Liver (tissue), 9 donors: Measurements from ENCODE around the gene TNS3. TPM values are rescaled to one million over a fixed set of nuclear protein-coding genes. Genes with fewer than 3 reads are reported as not detected.
A peak's percentile ranks its signal among the peaks of the same experiment; 100 is the strongest.

Source experiments
- DNase-seq: peaks from one replicate; pipeline ENCODE4 v3.0.0-alpha.2; 2017; ENCODE audit warnings: low spot score
- H3K27ac ChIP-seq, 2 donors: one replicate each; pipeline ENCODE4 v1.7.0; 2013; ENCODE audit warnings: inconsistent platforms in 2 of 2, low read length in 2 of 2, control low read depth in 1 of 2, low read depth in 1 of 2, mild to moderate bottlenecking in 1 of 2
- H3K27me3 ChIP-seq, 4 donors: one replicate each; pipeline versions ENCODE4 v1.6.1 to v1.7.0; 2013; ENCODE audit warnings: low read length in 3 of 4, inconsistent platforms in 1 of 4, mild to moderate bottlenecking in 1 of 4, moderate library complexity in 1 of 4; ENCODE audit not compliant: control insufficient read depth in 4 of 4, insufficient read depth in 4 of 4
- H3K36me3 ChIP-seq, 4 donors: one replicate each; pipeline versions ENCODE4 v1.6.1 to v1.7.0; 2013; ENCODE audit warnings: low read length in 3 of 4, mild to moderate bottlenecking in 3 of 4, low read depth in 1 of 4, moderate library complexity in 1 of 4; ENCODE audit not compliant: control insufficient read depth in 4 of 4, insufficient read depth in 3 of 4
- H3K4me1 ChIP-seq, 4 donors: one replicate each; pipeline versions ENCODE4 v1.6.1 to v1.7.0; 2013; ENCODE audit warnings: low read length in 3 of 4, mild to moderate bottlenecking in 3 of 4, moderate library complexity in 1 of 4; ENCODE audit not compliant: control insufficient read depth in 4 of 4, insufficient read depth in 4 of 4
- H3K4me3 ChIP-seq, 3 donors: one replicate each; pipeline versions ENCODE4 v1.6.1 to v1.7.0; 2013; ENCODE audit warnings: low read length in 3 of 3, control low read depth in 1 of 3, low read depth in 1 of 3, mild to moderate bottlenecking in 1 of 3
- H3K9ac ChIP-seq, 2 donors: one replicate each; pipeline ENCODE4 v1.7.0; 2013; ENCODE audit warnings: low read length in 2 of 2, mild to moderate bottlenecking in 2 of 2, moderate library complexity in 2 of 2, control low read depth in 1 of 2, low read depth in 1 of 2
- H3K9me3 ChIP-seq, 4 donors: one replicate each; pipeline versions ENCODE4 v1.6.1 to v1.7.0; 2013; ENCODE audit warnings: low read length in 3 of 4; ENCODE audit not compliant: control insufficient read depth in 4 of 4
- EGR1 ChIP-seq, 2 donors: IDR thresholded peaks; 2 replicates each; pipeline ENCODE4 v1.6.1; 2016 to 2018; ENCODE audit warnings: antibody characterized with exemption in 2 of 2, low read depth in 2 of 2
- FOXA1 ChIP-seq: IDR thresholded peaks from 2 replicates; pipeline ENCODE4 v1.6.1; 2016; ENCODE audit warnings: antibody characterized with exemption
- FOXA2 ChIP-seq: IDR thresholded peaks from 2 replicates; pipeline ENCODE4 v1.6.1; 2016; ENCODE audit warnings: antibody characterized with exemption
- GABPA ChIP-seq, 2 donors: IDR thresholded peaks in 1 of 2; conservative IDR thresholded peaks in 1 of 2; 2 replicates each; pipeline ENCODE4 v1.6.1; 2016; ENCODE audit warnings: antibody characterized with exemption in 2 of 2, mild to moderate bottlenecking in 1 of 2, moderate library complexity in 1 of 2
- HNF4A ChIP-seq, 2 donors: conservative IDR thresholded peaks; 2 replicates each; pipeline ENCODE4 v1.6.1; 2016; ENCODE audit warnings: antibody characterized with exemption in 2 of 2, mild to moderate bottlenecking in 2 of 2
- HNF4G ChIP-seq: IDR thresholded peaks from 2 replicates; pipeline ENCODE4 v1.6.1; 2016; ENCODE audit warnings: antibody characterized with exemption
- JUND ChIP-seq, 2 donors: IDR thresholded peaks; 2 replicates each; pipeline ENCODE4 v1.6.1; 2016; ENCODE audit warnings: antibody characterized with exemption in 2 of 2
- RAD21 ChIP-seq, 2 donors: IDR thresholded peaks; 2 replicates each; pipeline ENCODE4 v1.6.1; 2016; ENCODE audit warnings: antibody characterized with exemption in 2 of 2, mild to moderate bottlenecking in 2 of 2
- RXRA ChIP-seq, 2 donors: IDR thresholded peaks; 2 replicates each; pipeline ENCODE4 v1.6.1; 2017 to 2018; ENCODE audit warnings: antibody characterized with exemption in 2 of 2, mild to moderate bottlenecking in 1 of 2
- SP1 ChIP-seq: IDR thresholded peaks from 2 replicates; pipeline ENCODE4 v1.6.1; 2018; ENCODE audit warnings: antibody characterized with exemption, mild to moderate bottlenecking
- TAF1 ChIP-seq: conservative IDR thresholded peaks from 2 replicates; pipeline ENCODE4 v1.6.1; 2016; ENCODE audit warnings: antibody characterized with exemption, mild to moderate bottlenecking
- YY1 ChIP-seq: IDR thresholded peaks from 2 replicates; pipeline ENCODE4 v1.6.1; 2016; ENCODE audit warnings: antibody characterized with exemption, mild to moderate bottlenecking
- WGBS: extraction: QIAGEN DNeasy Blood & Tissue Kit; methylation state at CpG from one replicate; pipeline ENCODE4 v1.1.7; 2013; 5-methylcytosine and 5-hydroxymethylcytosine counted together
- polyA plus RNA-seq, 2 donors: library from polyadenylated mRNA; stranded (reverse) in 1 of 2; unstranded in 1 of 2; fragments of 200-250 nt in 1 of 2; fragments of >200 nt in 1 of 2; fragmentation: Nextera tagmentation in 1 of 2; extraction: Ambion mirVana in 1 of 2; gene quantifications; one replicate each; pipeline versions ENCODE4 v1.2.1 to v1.2.3, GENCODE V29; 2013 to 2015
- total RNA-seq, 2 donors: library from RNA; depleted of rRNA; stranded (reverse); fragments of >200 nt; gene quantifications; one replicate each; pipeline ENCODE4 v1.2.3, GENCODE V29; 2014
- TF ChIP-seq, protein P1 (sequence below): IDR thresholded peaks from 2 replicates; pipeline ENCODE4 v1.6.1; 2016; ENCODE audit warnings: antibody characterized with exemption, mild to moderate bottlenecking
- TF ChIP-seq, protein P2 (sequence below): IDR thresholded peaks from 2 replicates; pipeline ENCODE4 v1.6.1; 2016; ENCODE audit warnings: antibody characterized with exemption
- TF ChIP-seq, protein P3 (sequence below): IDR thresholded peaks from 2 replicates; pipeline ENCODE4 v1.6.1; 2016; ENCODE audit warnings: antibody characterized with exemption
- TF ChIP-seq, protein P4 (sequence below): fragments of 150-350 bp; IDR thresholded peaks from 2 replicates; pipeline ENCODE4 v1.5.1; 2017; ENCODE audit warnings: improper control_type of control experiment, low read depth, low read length; ENCODE audit not compliant: missing input control
- TF ChIP-seq, protein P5 (sequence below): IDR thresholded peaks from 2 replicates; pipeline ENCODE4 v1.6.1; 2016; ENCODE audit warnings: antibody characterized with exemption
- donor health status: healthy.
- donor health status: healthy.
- donor health status: healthy.
- donor health status: healthy.
- donor health status: healthy.

Gene TNS3
- total and polyA plus RNA-seq, 4 donors: 16.8 to 100 (median 29.5) TPM

DNA sequence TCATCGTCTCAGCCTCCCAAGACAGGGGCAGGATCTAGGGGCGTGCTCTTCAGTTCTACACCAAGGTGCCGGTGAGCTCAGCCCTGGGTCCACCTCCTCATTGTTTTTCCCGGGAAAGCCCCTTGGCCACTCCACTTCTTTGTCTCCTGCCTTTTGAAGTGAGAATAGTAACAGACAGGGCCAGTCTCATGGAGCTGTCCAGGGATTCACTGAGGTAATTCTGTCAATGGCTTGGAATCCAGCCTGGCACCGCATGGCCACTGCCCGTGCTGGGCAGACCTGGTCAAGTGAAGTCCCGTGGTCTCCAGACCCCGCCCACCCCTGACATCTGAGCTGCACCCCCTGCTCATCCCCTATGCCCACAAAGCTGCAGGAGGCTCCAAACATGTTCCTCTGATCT, 138.9 kb downstream of the TNS3 start:
- Histone ChIP-seq H3K27ac (peak overlapping the region in 1 of 2 donors; percentile 44), H3K4me1 (peaks cover 7 to 64% (median 53%) of the 10 kb centered on the region in 4 donors), H3K4me3 (no peak overlapping the region)

DNA sequence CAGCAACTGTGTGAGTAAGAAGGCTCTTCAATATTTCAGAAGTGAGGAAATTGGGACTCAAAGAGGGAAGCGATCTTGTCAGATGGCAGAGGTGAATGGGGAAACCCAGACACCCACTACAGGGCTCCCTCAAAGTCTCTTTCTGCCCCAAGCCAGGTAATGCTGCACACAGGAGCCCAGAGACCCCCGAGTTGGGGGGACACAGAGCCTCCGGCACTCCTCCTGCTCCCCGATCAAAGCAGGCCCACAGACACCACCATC, 139.4 kb downstream of the TNS3 start:
- no peak for DNase-seq
- H3K4me1 ChIP-seq: peaks cover 7 to 60% (median 48%) of the 10 kb centered on the region in 4 donors
- 89% methylated on average over 4 of the region's 4 CpGs for WGBS

More for the DNA sequence above, 138.9 kb downstream of the TNS3 start:
- H3K9ac ChIP-seq: no peak overlapping the region
- TF ChIP-seq, protein P1, sequence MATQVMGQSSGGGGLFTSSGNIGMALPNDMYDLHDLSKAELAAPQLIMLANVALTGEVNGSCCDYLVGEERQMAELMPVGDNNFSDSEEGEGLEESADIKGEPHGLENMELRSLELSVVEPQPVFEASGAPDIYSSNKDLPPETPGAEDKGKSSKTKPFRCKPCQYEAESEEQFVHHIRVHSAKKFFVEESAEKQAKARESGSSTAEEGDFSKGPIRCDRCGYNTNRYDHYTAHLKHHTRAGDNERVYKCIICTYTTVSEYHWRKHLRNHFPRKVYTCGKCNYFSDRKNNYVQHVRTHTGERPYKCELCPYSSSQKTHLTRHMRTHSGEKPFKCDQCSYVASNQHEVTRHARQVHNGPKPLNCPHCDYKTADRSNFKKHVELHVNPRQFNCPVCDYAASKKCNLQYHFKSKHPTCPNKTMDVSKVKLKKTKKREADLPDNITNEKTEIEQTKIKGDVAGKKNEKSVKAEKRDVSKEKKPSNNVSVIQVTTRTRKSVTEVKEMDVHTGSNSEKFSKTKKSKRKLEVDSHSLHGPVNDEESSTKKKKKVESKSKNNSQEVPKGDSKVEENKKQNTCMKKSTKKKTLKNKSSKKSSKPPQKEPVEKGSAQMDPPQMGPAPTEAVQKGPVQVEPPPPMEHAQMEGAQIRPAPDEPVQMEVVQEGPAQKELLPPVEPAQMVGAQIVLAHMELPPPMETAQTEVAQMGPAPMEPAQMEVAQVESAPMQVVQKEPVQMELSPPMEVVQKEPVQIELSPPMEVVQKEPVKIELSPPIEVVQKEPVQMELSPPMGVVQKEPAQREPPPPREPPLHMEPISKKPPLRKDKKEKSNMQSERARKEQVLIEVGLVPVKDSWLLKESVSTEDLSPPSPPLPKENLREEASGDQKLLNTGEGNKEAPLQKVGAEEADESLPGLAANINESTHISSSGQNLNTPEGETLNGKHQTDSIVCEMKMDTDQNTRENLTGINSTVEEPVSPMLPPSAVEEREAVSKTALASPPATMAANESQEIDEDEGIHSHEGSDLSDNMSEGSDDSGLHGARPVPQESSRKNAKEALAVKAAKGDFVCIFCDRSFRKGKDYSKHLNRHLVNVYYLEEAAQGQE: no peak
- TF ChIP-seq RXRA (IDR thresholded peaks at IDR 0.05) (no peak), FOXA1 (no peak), GABPA (IDR thresholded peaks at IDR 0.05 in 1 of 2, conservative IDR thresholded peaks at IDR 0.05 in 1 of 2) (no peak), EGR1 (IDR thresholded peaks at IDR 0.05; ENCODE audit: low read depth in 2 of 2) (no peak), YY1 (no peak), JUND (IDR thresholded peaks at IDR 0.05) (no peak), SP1 (no peak), RAD21 (IDR thresholded peaks at IDR 0.05) (no peak)
- TF ChIP-seq, protein P2, sequence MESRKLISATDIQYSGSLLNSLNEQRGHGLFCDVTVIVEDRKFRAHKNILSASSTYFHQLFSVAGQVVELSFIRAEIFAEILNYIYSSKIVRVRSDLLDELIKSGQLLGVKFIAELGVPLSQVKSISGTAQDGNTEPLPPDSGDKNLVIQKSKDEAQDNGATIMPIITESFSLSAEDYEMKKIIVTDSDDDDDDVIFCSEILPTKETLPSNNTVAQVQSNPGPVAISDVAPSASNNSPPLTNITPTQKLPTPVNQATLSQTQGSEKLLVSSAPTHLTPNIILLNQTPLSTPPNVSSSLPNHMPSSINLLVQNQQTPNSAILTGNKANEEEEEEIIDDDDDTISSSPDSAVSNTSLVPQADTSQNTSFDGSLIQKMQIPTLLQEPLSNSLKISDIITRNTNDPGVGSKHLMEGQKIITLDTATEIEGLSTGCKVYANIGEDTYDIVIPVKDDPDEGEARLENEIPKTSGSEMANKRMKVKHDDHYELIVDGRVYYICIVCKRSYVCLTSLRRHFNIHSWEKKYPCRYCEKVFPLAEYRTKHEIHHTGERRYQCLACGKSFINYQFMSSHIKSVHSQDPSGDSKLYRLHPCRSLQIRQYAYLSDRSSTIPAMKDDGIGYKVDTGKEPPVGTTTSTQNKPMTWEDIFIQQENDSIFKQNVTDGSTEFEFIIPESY: no peak
- TF ChIP-seq, protein P3, sequence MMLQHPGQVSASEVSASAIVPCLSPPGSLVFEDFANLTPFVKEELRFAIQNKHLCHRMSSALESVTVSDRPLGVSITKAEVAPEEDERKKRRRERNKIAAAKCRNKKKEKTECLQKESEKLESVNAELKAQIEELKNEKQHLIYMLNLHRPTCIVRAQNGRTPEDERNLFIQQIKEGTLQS: no peak
- H3K9me3 ChIP-seq: no peaks in the 10 kb centered on the region
- no peak for DNase-seq
- peaks cover 0 to 23% (median 12%) of the 10 kb centered on the region in 4 donors for H3K36me3 ChIP-seq
- 83% methylated on average over 8 of the region's 8 CpGs for WGBS
- no peaks in the 10 kb centered on the region for H3K27me3 ChIP-seq

More for the DNA sequence above, 139.4 kb downstream of the TNS3 start:
- peaks cover 0 to 24% (median 12%) of the 10 kb centered on the region in 4 donors for H3K36me3 ChIP-seq
- no peak overlapping the region for H3K9ac ChIP-seq
- peak overlapping the region in 1 of 2 donors; percentile 44 for H3K27ac ChIP-seq
- TF ChIP-seq, protein P1: no peak
- TF ChIP-seq, protein P2: no peak
- TF ChIP-seq, protein P4, sequence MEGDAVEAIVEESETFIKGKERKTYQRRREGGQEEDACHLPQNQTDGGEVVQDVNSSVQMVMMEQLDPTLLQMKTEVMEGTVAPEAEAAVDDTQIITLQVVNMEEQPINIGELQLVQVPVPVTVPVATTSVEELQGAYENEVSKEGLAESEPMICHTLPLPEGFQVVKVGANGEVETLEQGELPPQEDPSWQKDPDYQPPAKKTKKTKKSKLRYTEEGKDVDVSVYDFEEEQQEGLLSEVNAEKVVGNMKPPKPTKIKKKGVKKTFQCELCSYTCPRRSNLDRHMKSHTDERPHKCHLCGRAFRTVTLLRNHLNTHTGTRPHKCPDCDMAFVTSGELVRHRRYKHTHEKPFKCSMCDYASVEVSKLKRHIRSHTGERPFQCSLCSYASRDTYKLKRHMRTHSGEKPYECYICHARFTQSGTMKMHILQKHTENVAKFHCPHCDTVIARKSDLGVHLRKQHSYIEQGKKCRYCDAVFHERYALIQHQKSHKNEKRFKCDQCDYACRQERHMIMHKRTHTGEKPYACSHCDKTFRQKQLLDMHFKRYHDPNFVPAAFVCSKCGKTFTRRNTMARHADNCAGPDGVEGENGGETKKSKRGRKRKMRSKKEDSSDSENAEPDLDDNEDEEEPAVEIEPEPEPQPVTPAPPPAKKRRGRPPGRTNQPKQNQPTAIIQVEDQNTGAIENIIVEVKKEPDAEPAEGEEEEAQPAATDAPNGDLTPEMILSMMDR: no peak
- TF ChIP-seq HNF4A (conservative IDR thresholded peaks at IDR 0.05): no peak
- TF ChIP-seq RXRA (IDR thresholded peaks at IDR 0.05): no peak
- no peak for TF ChIP-seq SP1
- TF ChIP-seq HNF4G: no peak
- TF ChIP-seq, protein P5, sequence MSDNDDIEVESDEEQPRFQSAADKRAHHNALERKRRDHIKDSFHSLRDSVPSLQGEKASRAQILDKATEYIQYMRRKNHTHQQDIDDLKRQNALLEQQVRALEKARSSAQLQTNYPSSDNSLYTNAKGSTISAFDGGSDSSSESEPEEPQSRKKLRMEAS: no peak
- TF ChIP-seq YY1: no peak
- no peak for TF ChIP-seq TAF1
- TF ChIP-seq FOXA2: no peak
- no peaks in the 10 kb centered on the region for H3K9me3 ChIP-seq
- no peak overlapping the region for H3K4me3 ChIP-seq
- no peaks in the 10 kb centered on the region for H3K27me3 ChIP-seq
